Nephron (organoid): ENCODE measurements around the gene GMDS.
"Not testable (repeated sequence)": the region's sequence is repeated elsewhere in the genome, so short reads cannot be mapped to it uniquely, and the experiment has no call there.

ENCODE experiments used
- H3K27ac Mint-ChIP-seq, 3 experiments: 2 replicates each; pipeline ENCODE4 v1.8.0; 2020; ENCODE audit warnings: mixed read lengths in 3 of 3, mild to moderate bottlenecking in 2 of 3, moderate library complexity in 1 of 3
- H3K27me3 Mint-ChIP-seq: 2 replicates; pipeline ENCODE4 v1.8.0; 2021; ENCODE audit warnings: low read depth, mild to moderate bottlenecking, moderate library complexity, mixed read lengths
- H3K36me3 Mint-ChIP-seq: 2 replicates; pipeline ENCODE4 v1.8.0; 2020; ENCODE audit warnings: low read depth, mixed read lengths
- H3K4me1 Mint-ChIP-seq: 2 replicates; pipeline ENCODE4 v1.8.0; 2020; ENCODE audit warnings: mixed read lengths
- H3K4me3 Mint-ChIP-seq, 3 experiments: 2 replicates each; pipeline ENCODE4 v1.8.0; 2020; ENCODE audit warnings: mild to moderate bottlenecking in 3 of 3, mixed read lengths in 3 of 3, moderate library complexity in 2 of 3
- H3K9me3 Mint-ChIP-seq: 2 replicates; pipeline ENCODE4 v1.8.0; 2020; ENCODE audit warnings: mixed read lengths
- TF ChIP-seq, protein P1 (sequence below), 3 experiments: fragments of 200-600 bp; sonication (generic); IDR thresholded peaks; one replicate each; pipeline ENCODE4 v1.5.0; 2021; ENCODE audit warnings: antibody characterized with exemption in 3 of 3; ENCODE audit not compliant: unreplicated experiment in 3 of 3

The GMDS gene

DNA sequence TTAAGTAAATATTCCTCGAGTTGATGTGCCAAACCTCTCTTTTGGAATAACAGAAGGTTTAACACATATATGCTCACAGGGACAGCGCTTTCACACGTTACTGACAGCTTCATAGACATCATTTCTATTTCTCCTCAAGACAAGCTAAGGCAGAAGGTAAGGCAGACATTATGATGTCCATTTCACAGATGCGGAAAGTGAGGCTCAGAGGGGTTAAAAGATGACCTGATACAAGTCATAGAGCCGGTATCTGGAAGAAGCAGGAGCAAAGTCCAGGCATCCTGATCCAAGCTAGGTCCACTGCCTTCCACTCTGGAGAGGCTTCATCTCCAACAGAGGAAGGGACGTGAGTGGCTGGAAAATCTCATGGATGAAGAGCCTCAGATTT, 548.9 kb downstream of the GMDS start:
- H3K4me3 Mint-ChIP-seq: no peak overlapping the region
- TF ChIP-seq, protein P1, sequence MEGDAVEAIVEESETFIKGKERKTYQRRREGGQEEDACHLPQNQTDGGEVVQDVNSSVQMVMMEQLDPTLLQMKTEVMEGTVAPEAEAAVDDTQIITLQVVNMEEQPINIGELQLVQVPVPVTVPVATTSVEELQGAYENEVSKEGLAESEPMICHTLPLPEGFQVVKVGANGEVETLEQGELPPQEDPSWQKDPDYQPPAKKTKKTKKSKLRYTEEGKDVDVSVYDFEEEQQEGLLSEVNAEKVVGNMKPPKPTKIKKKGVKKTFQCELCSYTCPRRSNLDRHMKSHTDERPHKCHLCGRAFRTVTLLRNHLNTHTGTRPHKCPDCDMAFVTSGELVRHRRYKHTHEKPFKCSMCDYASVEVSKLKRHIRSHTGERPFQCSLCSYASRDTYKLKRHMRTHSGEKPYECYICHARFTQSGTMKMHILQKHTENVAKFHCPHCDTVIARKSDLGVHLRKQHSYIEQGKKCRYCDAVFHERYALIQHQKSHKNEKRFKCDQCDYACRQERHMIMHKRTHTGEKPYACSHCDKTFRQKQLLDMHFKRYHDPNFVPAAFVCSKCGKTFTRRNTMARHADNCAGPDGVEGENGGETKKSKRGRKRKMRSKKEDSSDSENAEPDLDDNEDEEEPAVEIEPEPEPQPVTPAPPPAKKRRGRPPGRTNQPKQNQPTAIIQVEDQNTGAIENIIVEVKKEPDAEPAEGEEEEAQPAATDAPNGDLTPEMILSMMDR (IDR thresholded peaks at IDR 0.05; ENCODE audit: unreplicated experiment in 3 of 3): no peak
- peaks cover 10% of the 10 kb centered on the region for H3K27me3 Mint-ChIP-seq
- peaks cover 4% of the 10 kb centered on the region for H3K36me3 Mint-ChIP-seq
- no peak overlapping the region for H3K27ac Mint-ChIP-seq
- peaks cover 14% of the 10 kb centered on the region for H3K9me3 Mint-ChIP-seq
- peaks cover 13% of the 10 kb centered on the region for H3K4me1 Mint-ChIP-seq

DNA sequence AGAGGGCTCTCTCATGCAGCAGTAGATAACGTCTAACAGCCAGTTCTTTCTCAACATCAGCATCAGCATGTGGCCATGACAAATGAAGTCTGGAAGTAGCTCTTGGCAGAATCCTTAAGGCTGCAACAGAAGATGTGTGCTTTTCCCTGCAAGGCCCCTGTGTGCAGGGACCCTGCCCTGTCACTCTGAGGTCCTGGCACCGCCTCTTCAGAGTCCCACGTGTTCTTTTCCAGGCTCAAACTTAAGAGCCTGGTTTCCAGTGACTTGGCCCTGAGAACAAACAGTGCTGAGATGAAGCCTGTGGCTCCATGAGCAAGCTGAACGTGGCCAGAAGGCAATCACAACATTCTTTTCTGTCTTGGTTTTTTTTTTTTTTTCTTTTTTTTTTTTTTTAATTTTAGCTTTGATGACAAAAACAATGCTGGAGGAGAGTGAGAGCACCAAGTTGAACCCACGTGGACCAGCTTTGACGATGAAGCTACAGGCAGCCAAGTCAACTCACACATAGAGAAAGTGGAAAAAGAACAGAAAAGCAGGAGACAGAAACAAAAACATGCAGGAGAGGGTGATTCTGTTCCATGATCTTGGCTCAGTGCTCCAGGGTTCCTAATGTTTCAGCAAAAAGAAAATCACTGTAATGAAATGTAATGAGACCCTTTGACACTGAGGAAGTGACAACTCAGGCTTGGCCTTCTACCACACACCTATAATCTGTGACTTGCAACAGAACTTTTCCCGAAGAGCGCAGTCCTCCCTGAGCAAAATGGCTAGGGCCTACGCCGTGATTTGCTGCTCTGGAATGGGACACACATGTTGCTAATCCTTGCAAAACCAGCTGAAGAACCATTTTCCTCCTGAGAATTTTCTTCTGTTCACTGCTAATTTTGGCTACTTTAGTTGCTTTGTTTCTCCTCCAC, 549.6 kb downstream of the GMDS start:
- H3K27me3 Mint-ChIP-seq: peaks cover 10% of the 10 kb centered on the region
- H3K4me1 Mint-ChIP-seq: peaks cover 7% of the 10 kb centered on the region
- peaks cover 14% of the 10 kb centered on the region for H3K9me3 Mint-ChIP-seq
- H3K27ac Mint-ChIP-seq: no peak overlapping the region
- H3K36me3 Mint-ChIP-seq: peaks cover 4% of the 10 kb centered on the region
- TF ChIP-seq, protein P1 (IDR thresholded peaks at IDR 0.05; ENCODE audit: unreplicated experiment in 3 of 3): no peak
- no peak overlapping the region for H3K4me3 Mint-ChIP-seq

DNA sequence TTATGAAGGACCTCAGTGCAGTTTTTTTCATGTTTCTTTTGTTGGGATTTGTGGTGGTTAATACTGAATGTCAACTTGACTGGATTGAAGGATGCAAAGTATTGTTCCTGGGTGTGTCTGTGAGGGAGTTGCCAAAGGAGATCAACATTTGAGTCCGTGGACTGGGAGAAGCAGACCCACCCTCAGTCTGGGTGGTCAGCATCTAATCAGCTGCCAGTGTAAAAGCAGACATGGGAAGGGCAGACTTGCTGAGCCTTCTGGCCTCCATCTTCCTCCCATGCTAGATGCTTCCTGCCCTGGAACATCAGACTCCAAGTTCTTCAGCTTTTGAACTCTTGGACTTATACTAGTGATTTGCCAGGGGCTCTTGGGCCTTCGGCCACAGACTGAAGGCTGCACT, 553.6 kb downstream of the GMDS start:
- not testable (repeated sequence) for H3K36me3 Mint-ChIP-seq, H3K27ac Mint-ChIP-seq, H3K27me3 Mint-ChIP-seq, H3K4me3 Mint-ChIP-seq
- Mint-ChIP-seq H3K9me3 (peaks cover 14% of the 10 kb centered on the region), H3K4me1 (peaks cover 10% of the 10 kb centered on the region)

DNA sequence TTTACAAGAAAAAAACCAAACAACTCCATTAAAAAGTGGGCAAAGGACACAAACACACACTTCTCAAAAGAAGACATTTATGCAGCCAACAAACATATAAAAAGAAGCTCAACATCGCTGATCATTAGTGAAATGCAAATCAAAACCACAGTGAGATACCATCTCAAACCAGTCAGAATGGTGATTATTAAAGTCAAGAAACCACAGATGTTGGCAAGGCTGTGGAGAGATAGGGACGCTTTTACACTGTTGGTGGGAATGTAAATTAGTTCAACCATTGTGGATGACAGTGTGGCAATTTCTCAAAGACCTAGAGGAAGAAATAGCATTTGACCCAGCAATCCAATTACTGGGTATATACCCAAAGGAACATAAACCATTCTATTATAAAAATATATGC, 554.7 kb downstream of the GMDS start:
- not testable (repeated sequence) for H3K27me3 Mint-ChIP-seq, H3K4me3 Mint-ChIP-seq, H3K27ac Mint-ChIP-seq, H3K36me3 Mint-ChIP-seq
- Mint-ChIP-seq H3K9me3 (peaks cover 14% of the 10 kb centered on the region), H3K4me1 (peaks cover 22% of the 10 kb centered on the region)

DNA sequence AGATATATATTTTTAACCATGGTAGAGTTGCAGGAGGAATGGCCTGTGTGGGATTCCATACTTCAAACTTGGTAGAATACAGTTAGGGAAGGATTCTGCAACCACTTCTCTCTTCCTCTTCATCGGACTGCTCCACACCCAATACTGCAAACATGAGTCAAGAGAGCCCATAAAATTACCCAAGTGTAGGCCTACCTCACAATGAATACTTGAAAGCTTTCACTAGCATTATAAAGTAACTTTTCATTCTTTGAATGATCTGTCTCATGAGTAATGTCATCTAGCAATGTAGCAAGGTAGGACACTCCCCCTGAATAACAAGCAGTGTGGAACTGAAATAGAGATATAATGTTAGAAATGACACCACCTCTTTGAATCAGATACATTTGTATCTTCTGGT, 556.3 kb downstream of the GMDS start:
- TF ChIP-seq, protein P1 (IDR thresholded peaks at IDR 0.05; ENCODE audit: unreplicated experiment in 3 of 3): no peak
- Mint-ChIP-seq H3K4me1 (peaks cover 31% of the 10 kb centered on the region), H3K27me3 (peaks cover 9% of the 10 kb centered on the region), H3K9me3 (peaks cover 14% of the 10 kb centered on the region), H3K27ac (no peak overlapping the region), H3K36me3 (peaks cover 8% of the 10 kb centered on the region), H3K4me3 (no peak overlapping the region)

DNA sequence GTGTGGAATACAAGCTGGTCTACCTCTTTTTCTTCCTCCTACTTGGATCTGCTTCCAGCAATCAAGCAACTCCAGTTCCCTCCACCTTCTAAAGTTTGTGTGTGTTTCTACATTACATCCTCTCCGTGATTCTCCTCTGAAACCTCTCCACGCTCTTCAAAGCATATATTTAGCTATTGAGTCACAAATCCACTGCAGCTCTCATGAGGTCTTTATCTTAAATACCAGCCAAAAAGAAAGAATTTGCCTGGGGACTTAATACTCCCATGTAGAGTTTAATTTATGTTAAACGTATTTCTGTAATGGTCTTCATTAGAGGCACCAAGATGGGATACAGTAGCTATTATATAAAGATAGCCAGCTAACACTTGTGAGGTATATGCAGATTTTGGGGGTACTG, 557.0 kb downstream of the GMDS start:
- no peak overlapping the region for H3K4me3 Mint-ChIP-seq
- H3K27ac Mint-ChIP-seq: no peak overlapping the region
- H3K36me3 Mint-ChIP-seq: peaks cover 8% of the 10 kb centered on the region
- TF ChIP-seq, protein P1 (IDR thresholded peaks at IDR 0.05; ENCODE audit: unreplicated experiment in 3 of 3): no peak
- peaks cover 12% of the 10 kb centered on the region for H3K27me3 Mint-ChIP-seq
- peaks cover 14% of the 10 kb centered on the region for H3K9me3 Mint-ChIP-seq
- peaks cover 33% of the 10 kb centered on the region for H3K4me1 Mint-ChIP-seq

DNA sequence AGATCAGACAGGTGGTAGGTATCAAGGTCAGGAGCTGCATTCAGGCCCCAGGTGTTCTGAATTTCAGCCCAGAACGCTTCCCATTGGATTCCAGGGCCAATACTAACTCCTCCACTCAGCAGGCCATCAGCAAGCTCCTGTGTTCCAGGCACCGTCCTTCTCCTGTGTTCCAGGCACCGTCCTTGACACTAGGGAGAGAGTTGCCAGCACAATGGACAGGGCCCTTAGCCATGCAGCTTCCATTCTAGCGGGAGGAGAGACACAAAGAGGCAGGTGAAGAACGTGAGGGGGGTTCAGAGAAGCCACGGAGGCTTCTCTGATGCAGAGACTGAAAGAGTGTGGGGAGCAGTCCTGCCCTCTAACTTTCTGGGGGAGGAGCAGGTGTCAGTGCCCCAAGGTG, 558.0 kb downstream of the GMDS start:
- Mint-ChIP-seq H3K27me3 (peaks cover 12% of the 10 kb centered on the region), H3K4me3 (no peak overlapping the region), H3K36me3 (peaks cover 5% of the 10 kb centered on the region), H3K27ac (no peak overlapping the region), H3K9me3 (peaks cover 6% of the 10 kb centered on the region), H3K4me1 (peaks cover 33% of the 10 kb centered on the region)
- TF ChIP-seq, protein P1 (IDR thresholded peaks at IDR 0.05; ENCODE audit: unreplicated experiment in 3 of 3): no peak
